ENCODE data around the gene TSPAN11.

The TSPAN11 gene

GRCh38 chr12:30982413-30982812, 55.9 kb downstream of the TSPAN11 start:
- DNase-seq = peak; percentile 79

- peak; percentile 82 for DNase-seq
Observed at GRCh38 chr12:30985814-30986452, 59.4 kb downstream of the TSPAN11 start.

DNA sequence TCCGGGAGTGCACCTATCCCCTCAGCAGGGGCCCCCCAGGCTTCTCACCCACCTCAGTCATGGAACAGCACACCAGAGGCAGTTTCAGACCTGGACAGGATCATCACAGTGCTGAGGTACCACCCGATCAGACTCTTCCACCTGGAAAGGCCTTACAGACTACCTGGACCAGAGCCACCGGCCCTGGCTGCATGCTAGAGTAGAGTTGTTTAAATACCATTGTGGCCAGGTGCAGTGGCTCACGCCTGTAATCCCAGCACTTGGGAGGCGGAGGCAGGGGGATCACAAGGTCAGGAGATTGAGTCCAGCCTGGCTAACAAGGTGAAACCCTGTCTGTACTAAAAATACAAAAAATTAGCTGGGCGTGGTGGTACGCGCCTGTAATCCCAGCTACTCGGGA, 61.5 kb downstream of the TSPAN11 start:
- DNase-seq = peak; percentile 34

GRCh38 chr12:30988646-30989286, 62.2 kb downstream of the TSPAN11 start:
- DNase-seq = peak; percentile 79

- peak; percentile 98 for DNase-seq
Observed at GRCh38 chr12:30989754-30990153, 63.2 kb downstream of the TSPAN11 start.

DNA sequence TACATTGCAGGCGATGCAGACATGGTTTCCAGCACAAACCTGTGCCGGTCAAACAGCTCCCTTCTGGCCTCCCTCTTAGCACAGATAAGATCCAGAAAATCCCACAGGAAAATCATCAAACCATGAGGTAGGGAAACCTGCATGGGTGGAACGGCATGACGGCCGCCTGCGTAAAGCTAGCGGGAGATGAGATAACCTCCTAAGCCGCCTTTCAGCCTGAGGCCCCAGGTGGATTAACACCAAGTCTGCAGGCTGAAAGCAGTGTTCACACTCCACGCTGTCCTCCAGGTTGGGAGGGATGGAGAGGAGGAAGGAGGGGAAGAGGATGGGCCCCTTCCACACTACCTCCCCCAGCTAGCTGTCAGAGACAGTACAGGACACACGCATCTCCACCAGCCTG, 63.8 kb downstream of the TSPAN11 start:
- no peak for DNase-seq

DNA sequence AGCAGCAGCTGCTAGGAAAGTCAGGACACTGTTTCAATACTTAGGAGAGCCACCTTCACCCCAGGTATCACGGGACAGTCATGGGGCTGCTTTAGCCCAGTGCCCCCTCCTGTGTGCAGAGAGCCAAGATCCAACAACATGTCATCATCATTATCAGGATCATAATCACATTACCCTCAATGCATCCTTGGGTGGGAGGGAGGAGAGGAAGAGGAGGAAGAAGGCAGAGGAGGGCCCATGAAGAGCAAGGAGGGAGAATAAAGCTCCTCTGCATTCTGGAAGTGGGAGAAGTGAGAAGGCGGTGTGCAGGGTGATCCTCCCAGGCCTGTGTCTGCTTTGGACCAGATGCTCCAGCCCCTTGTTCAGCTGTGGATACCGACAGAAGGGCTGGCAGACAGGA, 64.2 kb downstream of the TSPAN11 start:
- DNase-seq = no peak

GRCh38 chr12:30991466-30991865, 64.9 kb downstream of the TSPAN11 start:
- DNase-seq = no peak

- DNase-seq = no peak
Observed at GRCh38 chr12:30992381-30992780, 65.8 kb downstream of the TSPAN11 start.

GRCh38 chr12:30993766-30994165, 67.2 kb downstream of the TSPAN11 start:
- DNase-seq = no peak

DNA sequence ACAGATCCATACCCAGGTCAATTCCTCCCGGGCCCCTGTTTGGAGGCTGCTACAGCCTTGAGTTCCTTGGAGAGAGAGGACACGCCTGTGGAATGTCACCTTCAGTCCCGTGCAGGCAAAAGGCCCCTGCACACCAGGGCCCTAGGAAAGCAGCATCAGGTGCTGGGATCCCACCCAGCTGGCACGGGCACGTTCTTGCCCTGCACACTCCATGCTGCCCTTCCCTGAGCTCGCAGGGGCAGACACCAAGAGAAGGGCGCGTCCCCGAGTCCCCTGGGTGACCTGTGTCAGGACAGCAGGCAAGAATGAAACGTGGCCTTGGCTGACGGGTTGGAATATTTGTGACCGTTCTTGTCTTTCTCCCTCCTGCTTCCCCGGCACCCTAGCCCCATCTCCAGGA, 67.7 kb downstream of the TSPAN11 start:
- DNase-seq = no peak

DNA sequence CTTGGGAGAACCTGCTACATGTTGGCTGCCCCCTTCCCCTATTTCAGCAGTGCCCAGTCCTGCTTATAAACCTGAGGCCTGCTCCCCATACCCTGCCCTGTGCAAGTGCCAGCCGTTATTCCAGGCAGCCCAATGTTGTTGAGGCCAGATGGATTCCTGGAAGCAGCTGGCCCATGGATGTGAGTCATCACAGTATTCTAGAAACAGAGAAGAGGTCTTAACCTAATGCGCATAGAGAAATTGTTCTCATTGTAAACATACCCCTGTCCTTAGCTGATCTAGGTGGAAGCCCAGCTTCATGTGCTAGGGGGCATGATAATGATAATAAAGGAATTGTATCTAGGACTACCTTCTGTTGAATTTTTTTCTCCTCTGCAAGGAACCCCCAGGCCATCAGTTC, 69.7 kb downstream of the TSPAN11 start:
- peak; percentile 42 for DNase-seq

GRCh38 chr12:30996752-30997151, 70.2 kb downstream of the TSPAN11 start:
- no peak for DNase-seq

DNA sequence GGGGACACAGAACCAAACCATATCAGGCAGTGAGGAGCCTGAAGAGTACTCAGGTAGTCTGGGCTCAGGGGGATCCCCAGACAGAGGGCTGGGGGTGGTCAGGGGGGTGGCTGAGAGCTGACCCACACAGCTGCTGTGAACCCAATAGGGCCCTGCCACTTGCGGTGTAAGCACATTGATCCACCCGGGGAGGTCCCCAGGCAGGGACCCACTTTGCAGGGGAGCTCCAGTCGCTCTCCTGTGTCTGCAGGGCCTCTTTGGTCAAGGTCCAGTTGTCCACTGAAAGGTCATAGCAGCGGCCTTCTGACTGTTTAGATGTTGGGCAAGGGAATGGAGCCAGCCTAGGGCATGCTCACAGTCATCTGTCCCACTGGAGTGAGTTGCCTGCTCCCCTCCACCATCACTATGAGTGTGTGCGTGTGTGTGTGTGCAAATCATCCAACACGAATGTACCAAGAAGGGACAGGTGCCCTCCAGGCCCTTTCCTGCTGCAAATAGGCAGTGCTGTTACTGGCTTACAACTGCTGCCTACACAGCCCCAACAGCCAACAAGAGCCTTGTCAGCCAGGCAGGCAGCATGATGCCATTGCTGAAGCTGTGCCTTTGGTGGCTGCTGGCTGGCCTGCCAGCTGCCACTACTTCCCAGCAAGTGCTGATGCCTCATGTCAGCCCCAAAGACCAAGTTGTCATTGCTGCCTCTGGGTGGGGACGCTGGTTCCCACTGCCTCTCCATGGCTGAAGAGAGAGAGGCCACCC, 71.3 kb downstream of the TSPAN11 start:
- no peak for DNase-seq

GRCh38 chr12:30999011-30999410, 72.5 kb downstream of the TSPAN11 start:
- no peak for DNase-seq

- no peak for DNase-seq
Observed at GRCh38 chr12:30999723-31000122, 73.2 kb downstream of the TSPAN11 start.

DNA sequence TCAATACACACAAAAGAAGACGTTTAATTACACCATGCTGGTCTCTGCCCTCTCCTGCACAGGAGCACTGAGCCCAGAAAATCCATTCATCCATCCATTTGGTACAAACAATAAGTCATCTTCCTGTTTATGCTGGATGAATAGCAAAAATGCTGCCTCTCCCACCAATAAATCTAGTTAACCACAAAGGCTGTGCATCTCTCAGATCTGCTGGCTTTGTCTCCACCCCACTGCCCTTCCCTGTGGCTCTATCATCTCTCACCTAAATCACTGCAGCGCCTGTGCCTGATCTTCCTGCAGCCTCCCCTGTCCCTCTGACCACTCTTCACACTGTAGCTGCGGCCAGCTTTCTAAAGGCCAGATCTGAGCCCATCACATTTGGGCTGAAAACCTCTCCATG, 74.2 kb downstream of the TSPAN11 start:
- DNase-seq = no peak

GRCh38 chr12:31001581-31002360, 75.2 kb downstream of the TSPAN11 start:
- DNase-seq = no peak

DNA sequence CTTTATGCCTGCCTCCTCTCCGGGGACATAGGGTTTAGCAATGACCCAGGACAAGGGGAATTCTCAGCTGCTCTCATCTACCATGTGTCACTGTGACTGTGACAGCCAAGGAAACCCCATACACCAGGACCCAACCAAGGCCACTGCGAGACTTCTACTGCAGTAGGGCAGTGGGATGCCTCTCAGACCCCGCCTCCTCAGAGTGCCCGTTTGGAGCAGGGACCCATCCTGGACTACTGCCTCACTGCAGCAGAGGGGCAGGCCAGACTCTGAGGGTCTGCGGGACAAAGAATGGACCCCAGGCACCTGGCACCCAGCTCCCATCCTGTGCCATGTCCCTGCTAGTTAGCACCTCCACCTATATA, 75.8 kb downstream of the TSPAN11 start:
- DNase-seq = no peak

DNA sequence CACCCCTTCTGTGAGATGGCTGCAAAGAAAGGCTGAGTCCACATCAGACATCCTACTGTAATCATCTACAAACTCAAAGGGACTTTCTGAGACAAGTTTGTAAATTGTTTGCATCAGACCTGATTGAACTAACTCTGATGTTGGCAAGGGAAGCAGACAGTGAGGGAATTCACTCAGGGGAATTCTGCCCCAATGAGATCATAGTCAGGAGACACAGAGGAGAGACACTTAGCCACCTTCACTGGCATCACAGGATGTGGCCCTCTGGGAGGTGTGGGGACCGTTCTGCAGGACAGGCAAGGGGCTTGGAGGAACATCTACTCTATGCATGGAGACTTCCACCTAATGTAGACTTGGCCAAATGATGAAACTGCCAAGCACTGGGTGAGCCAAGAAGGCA, 76.5 kb downstream of the TSPAN11 start:
- no peak for DNase-seq

GRCh38 chr12:31003861-31004640, 77.5 kb downstream of the TSPAN11 start:
- no peak for DNase-seq

- DNase-seq = no peak
Observed at GRCh38 chr12:31004666-31005065, 78.1 kb downstream of the TSPAN11 start.
